Esophagus muscularis mucosa (tissue), 4 donors: ENCODE results near the gene GBP6. TPM values are rescaled to one million over a fixed set of nuclear protein-coding genes. Genes with fewer than 3 reads are reported as not detected.

ENCODE experiments used
- DNase-seq: peaks from one replicate; pipeline ENCODE4 v3.0.0-alpha.2; 2017; ENCODE audit errors: extremely low spot score
- H3K27ac ChIP-seq, 4 donors: fragments of 200-600 bp; sonication (generic); replicated peaks in 1 of 4; 1 replicate in 3 of 4; 2 replicates in 1 of 4; pipeline ENCODE4 v1.5.1; 2016 to 2019; ENCODE audit warnings: mild to moderate bottlenecking in 1 of 4
- H3K27me3 ChIP-seq, 4 donors: fragments of 200-600 bp; sonication (generic); one replicate each; pipeline versions ENCODE4 v1.5.1 to v1.6.0; 2016 to 2019
- H3K36me3 ChIP-seq, 4 donors: fragments of 200-600 bp; sonication (generic); one replicate each; pipeline ENCODE4 v1.5.1; 2016 to 2019
- H3K4me1 ChIP-seq, 4 donors: fragments of 200-600 bp; sonication (generic); one replicate each; pipeline ENCODE4 v1.5.1; 2016 to 2019
- H3K4me3 ChIP-seq, 4 donors: fragments of 200-600 bp; sonication (generic); 1 replicate in 2 of 4; 2 replicates in 2 of 4; pipeline ENCODE4 v1.5.1; 2016 to 2019; ENCODE audit warnings: mild to moderate bottlenecking in 4 of 4, moderate library complexity in 1 of 4
- H3K9me3 ChIP-seq, 4 donors: fragments of 200-600 bp; sonication (generic); 1 replicate in 3 of 4; 2 replicates in 1 of 4; pipeline ENCODE4 v1.5.1; 2016 to 2019
- EP300 ChIP-seq: sonication (generic); formaldehyde crosslinking; IDR thresholded peaks from one replicate; pipeline ENCODE4 v1.6.1; 2017; ENCODE audit warnings: antibody characterized with exemption
- POLR2A ChIP-seq: fragments of 450-650 bp; IDR thresholded peaks from one replicate; pipeline ENCODE4 v1.6.1; 2017; ENCODE audit warnings: antibody characterized with exemption, moderate library complexity, mild to moderate bottlenecking, low read depth
- POLR2AphosphoS5 ChIP-seq, 2 donors: sonication (generic); formaldehyde crosslinking; IDR thresholded peaks; one replicate each; pipeline ENCODE4 v1.6.1; 2017; ENCODE audit warnings: antibody characterized with exemption in 2 of 2
- WGBS: methylation state at CpG from one replicate; pipeline ENCODE4 v1.1.5; 2018; 5-methylcytosine and 5-hydroxymethylcytosine counted together
- intact Hi-C: fragments of 100-400 bp; cut with DNase I; formaldehyde crosslinking; loops from one replicate; pipeline ENCODE4 v1.15.1; 2023
- total RNA-seq, 4 donors: library from RNA; depleted of rRNA; stranded (reverse); fragments of >200 nt; gene quantifications; one replicate each; pipeline versions ENCODE4 v1.1.0 to v1.2.1, GENCODE V29; 2016
- TF ChIP-seq, protein P1 (sequence below), 3 experiments: fragments of 200-600 bp in 2 of 3; fragments of 450-650 bp in 1 of 3; sonication (generic) in 2 of 3; IDR thresholded peaks; one replicate each; pipeline ENCODE4 v1.5.1; 2017 to 2019; ENCODE audit warnings: antibody characterized with exemption in 3 of 3, mild to moderate bottlenecking in 2 of 3, moderate library complexity in 1 of 3

Gene GBP6, protein sequence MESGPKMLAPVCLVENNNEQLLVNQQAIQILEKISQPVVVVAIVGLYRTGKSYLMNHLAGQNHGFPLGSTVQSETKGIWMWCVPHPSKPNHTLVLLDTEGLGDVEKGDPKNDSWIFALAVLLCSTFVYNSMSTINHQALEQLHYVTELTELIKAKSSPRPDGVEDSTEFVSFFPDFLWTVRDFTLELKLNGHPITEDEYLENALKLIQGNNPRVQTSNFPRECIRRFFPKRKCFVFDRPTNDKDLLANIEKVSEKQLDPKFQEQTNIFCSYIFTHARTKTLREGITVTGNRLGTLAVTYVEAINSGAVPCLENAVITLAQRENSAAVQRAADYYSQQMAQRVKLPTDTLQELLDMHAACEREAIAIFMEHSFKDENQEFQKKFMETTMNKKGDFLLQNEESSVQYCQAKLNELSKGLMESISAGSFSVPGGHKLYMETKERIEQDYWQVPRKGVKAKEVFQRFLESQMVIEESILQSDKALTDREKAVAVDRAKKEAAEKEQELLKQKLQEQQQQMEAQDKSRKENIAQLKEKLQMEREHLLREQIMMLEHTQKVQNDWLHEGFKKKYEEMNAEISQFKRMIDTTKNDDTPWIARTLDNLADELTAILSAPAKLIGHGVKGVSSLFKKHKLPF
- under 1 TPM in 1 of 4 donors, not detected in 3; under 0.01 TPM for total RNA-seq

DNA sequence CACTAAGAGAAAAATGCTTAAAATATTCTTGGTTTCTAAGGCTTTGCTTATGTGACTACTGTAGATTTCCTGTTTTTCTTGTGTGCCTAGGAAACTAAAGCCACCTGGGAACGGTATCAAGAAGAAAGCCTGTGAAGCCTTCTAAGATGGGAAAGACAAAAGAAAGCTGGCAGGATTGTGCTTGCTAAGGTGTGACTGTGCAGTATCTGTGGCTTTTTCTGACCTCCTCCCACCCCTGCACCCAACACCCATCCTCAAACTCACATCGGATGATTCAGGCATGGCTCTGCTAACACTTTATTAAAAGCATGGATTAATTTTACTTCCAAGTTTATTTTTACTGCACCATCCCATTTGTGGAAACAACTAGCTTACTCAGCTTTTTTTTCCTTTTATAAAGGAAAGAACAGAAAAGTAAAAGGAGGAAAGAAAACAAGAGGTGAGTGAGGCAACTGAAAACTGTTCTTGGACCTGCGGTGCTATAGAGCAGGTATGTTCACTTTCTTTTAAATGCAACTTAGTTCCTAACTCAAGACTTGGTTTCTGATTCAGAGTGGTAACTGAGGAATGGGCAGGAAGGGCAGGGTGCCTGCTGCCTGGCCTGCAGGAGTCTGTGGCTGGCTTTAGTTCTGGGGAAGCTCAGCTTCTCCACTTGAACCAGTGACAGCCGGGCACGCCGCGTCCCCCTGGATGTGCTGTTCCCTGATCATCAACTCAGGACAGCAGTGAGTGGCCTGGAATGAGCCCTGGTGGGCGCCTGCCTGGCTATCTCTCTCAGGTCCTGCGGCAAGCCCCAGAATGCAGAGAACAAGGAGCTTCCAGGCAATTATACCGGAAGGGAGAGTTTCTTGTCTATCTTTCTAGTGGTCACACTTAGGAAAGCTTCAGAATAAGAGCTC lies at the start of gene GBP6:
Gene GBP6, plus strand, starts transcription at position 422 of the 899 bp plus-strand sequence. CDS start 4,493 bp downstream, outside the sequence.
- intact Hi-C loops = no loop called here
- peak within 1 kb of the TSS in 1 of 4 donors; percentile 37 for H3K27ac ChIP-seq
- DNase-seq = no peak
- no peaks in the 10 kb centered on the region for H3K27me3 ChIP-seq
- 58% methylated on average over 10 of the region's 10 CpGs for WGBS
- TF ChIP-seq POLR2AphosphoS5 (IDR thresholded peaks at IDR 0.05) (no peak), POLR2A (no peak), EP300 (no peak)
- TF ChIP-seq, protein P1, sequence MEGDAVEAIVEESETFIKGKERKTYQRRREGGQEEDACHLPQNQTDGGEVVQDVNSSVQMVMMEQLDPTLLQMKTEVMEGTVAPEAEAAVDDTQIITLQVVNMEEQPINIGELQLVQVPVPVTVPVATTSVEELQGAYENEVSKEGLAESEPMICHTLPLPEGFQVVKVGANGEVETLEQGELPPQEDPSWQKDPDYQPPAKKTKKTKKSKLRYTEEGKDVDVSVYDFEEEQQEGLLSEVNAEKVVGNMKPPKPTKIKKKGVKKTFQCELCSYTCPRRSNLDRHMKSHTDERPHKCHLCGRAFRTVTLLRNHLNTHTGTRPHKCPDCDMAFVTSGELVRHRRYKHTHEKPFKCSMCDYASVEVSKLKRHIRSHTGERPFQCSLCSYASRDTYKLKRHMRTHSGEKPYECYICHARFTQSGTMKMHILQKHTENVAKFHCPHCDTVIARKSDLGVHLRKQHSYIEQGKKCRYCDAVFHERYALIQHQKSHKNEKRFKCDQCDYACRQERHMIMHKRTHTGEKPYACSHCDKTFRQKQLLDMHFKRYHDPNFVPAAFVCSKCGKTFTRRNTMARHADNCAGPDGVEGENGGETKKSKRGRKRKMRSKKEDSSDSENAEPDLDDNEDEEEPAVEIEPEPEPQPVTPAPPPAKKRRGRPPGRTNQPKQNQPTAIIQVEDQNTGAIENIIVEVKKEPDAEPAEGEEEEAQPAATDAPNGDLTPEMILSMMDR (IDR thresholded peaks at IDR 0.05) = no peak
- H3K4me1 ChIP-seq = peaks cover 14 to 18% (median 16%) of the 10 kb centered on the region in 4 donors
- H3K4me3 ChIP-seq = no peak within 1 kb of the TSS
- H3K9me3 ChIP-seq = no peaks in the 10 kb centered on the region
- no peaks in the 10 kb centered on the region for H3K36me3 ChIP-seq

DNA sequence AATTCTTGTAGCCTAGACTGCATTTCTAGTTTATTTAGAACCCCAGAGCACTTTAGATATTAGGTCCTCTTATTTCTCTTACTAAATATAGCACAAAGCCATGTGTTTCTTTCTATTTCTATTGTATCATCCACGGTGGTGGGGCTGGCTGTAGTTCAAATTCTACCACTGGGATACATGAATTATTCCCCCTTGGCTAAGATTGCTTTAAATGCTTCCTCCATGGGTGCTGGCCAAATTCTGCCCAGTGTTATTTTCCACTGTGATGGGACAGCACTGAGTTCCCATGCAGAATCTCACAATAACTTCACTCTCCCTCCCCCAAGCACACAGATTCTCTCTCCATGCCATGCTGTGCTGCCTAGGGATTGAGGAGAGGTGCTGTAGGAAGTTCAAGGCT lies 41.5 kb upstream of the GBP6 start:
- H3K4me1 ChIP-seq = peaks cover 8 to 12% (median 10%) of the 10 kb centered on the region in 4 donors
- H3K36me3 ChIP-seq = no peaks in the 10 kb centered on the region
- intact Hi-C loops = no loop called here
- H3K9me3 ChIP-seq = peaks cover 0 to 4% (median 1%) of the 10 kb centered on the region in 4 donors
- no peaks in the 10 kb centered on the region for H3K27me3 ChIP-seq
- 12% methylated on average over 1 of the region's 1 CpG for WGBS
- no peak overlapping the region for H3K4me3 ChIP-seq
- DNase-seq = no peak
- no peak overlapping the region for H3K27ac ChIP-seq
- TF ChIP-seq POLR2A (no peak), EP300 (no peak), POLR2AphosphoS5 (IDR thresholded peaks at IDR 0.05) (no peak)
- TF ChIP-seq, protein P1 (IDR thresholded peaks at IDR 0.05) = no peak

DNA sequence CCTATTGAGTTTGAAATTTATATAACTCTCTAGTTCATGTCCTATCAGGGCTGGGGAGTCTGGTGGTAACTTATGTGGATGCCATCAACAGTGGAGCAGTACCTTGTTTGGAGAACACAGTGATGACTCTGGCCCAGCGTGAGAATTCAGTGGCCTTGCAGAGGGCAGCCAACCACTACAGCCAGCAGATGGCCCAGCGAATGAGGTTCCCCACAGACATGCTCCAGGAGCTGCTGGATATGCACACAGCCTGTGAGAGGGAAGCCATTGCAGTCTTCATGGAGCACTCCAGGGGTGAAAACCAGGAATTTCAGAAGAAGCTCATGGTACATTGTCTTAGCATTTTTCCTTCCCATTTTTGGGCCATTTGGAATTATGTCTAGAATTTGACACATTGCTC lies 32.0 kb upstream of the GBP6 start:
- no peak for DNase-seq
- Histone ChIP-seq H3K36me3 (no peaks in the 10 kb centered on the region), H3K4me1 (no peaks in the 10 kb centered on the region), H3K9me3 (no peaks in the 10 kb centered on the region), H3K27ac (no peak overlapping the region), H3K4me3 (no peak overlapping the region), H3K27me3 (no peaks in the 10 kb centered on the region)
- TF ChIP-seq POLR2A (no peak), EP300 (no peak), POLR2AphosphoS5 (IDR thresholded peaks at IDR 0.05) (no peak)
- TF ChIP-seq, protein P1 (IDR thresholded peaks at IDR 0.05) = no peak
- 76% methylated on average over 2 of the region's 2 CpGs for WGBS
- intact Hi-C loops = no loop called here

DNA sequence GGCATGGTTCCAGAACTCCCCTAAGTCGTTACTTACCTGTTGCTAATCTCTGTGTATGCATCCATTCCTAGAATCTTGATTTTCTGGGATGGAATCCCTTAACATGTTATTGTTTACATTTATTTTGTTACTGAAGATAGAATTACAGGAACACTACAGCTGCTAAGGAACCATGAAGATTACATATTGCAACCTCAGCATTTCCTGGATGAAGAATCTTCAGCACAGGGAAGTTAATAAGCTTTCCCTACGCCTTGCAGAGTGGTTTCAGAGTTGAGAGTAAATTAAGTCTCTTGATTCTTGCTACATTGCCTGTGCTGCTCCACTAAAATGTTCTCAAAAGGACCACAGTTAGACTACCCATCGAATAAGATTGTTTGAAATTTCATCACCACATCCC lies 31.4 kb upstream of the GBP6 start:
- no peak overlapping the region for H3K27ac ChIP-seq
- H3K9me3 ChIP-seq = no peaks in the 10 kb centered on the region

More for the DNA sequence above, 31.4 kb upstream of the GBP6 start:
- H3K4me1 ChIP-seq = no peaks in the 10 kb centered on the region
- H3K27me3 ChIP-seq = no peaks in the 10 kb centered on the region
- no peak for TF ChIP-seq POLR2AphosphoS5 (IDR thresholded peaks at IDR 0.05)
- no peak for TF ChIP-seq EP300
- TF ChIP-seq, protein P1 (IDR thresholded peaks at IDR 0.05) = no peak
- TF ChIP-seq POLR2A = no peak
- no peak for DNase-seq
- WGBS = 66% methylated on average over 3 of the region's 3 CpGs
- intact Hi-C loops = no loop called here
- H3K36me3 ChIP-seq = no peaks in the 10 kb centered on the region
- no peak overlapping the region for H3K4me3 ChIP-seq
